Measurements from ENCODE around the gene GNB3. TPM values are rescaled to one million over a fixed set of nuclear protein-coding genes. Genes with fewer than 3 reads are reported as not detected.

GNB3 gene
- total and polyA plus RNA-seq, 12 donors: 1.9 to 15.0 (median 7.5) TPM

- intact Hi-C loops (cut with DNase I): loop anchor here in 7 of 10 donors (2.0 to 10.0 kb wide), 8 partner anchors 36 to 209 kb away; partner anchors contain the start of genes MLF2 (in 3 of the 7) and CD4 (in 2 of the 7)
- WGBS, 2 donors: 69 to 81% methylated on average over 7 to 12 of the region's 12 CpGs
- ATAC-seq (no peak), DNase-seq (no peak)
- no peaks in the 10 kb centered on the region for H3K9me3 ChIP-seq
- no peak overlapping the region for H3K4me3 ChIP-seq
- H3K36me3 ChIP-seq: peaks cover 0 to 2% (median 0%) of the 10 kb centered on the region in 9 donors
- H3K27ac ChIP-seq: no peak overlapping the region
- H3K4me1 ChIP-seq: peaks cover 11 to 65% (median 36%) of the 10 kb centered on the region in 9 donors
- TF ChIP-seq CTCF (IDR thresholded peaks at IDR 0.05): no peak
- peaks cover 0 to 38% (median 0%) of the 10 kb centered on the region in 7 donors for H3K27me3 ChIP-seq
Measured at GRCh38 chr12:6823182-6824084, 17.3 kb upstream of the GNB3 start.

- no peaks in the 10 kb centered on the region for H3K36me3 ChIP-seq
- intact Hi-C loops (cut with DNase I): loop anchor here in 7 of 10 donors (2.0 to 10.0 kb wide), 8 partner anchors 37 to 209 kb away; partner anchors contain the start of genes MLF2 (in 3 of the 7) and CD4 (in 2 of the 7)
- peaks cover 13 to 63% (median 40%) of the 10 kb centered on the region in 9 donors for H3K4me1 ChIP-seq
- no peaks in the 10 kb centered on the region for H3K9me3 ChIP-seq
- H3K27me3 ChIP-seq: peaks cover 0 to 46% (median 0%) of the 10 kb centered on the region in 7 donors
- DNase-seq (no peak), ATAC-seq (no peak)
- 85 to 93% methylated on average over 37 of the region's 37 CpGs for WGBS, 2 donors
- no peak overlapping the region for H3K27ac ChIP-seq
- H3K4me3 ChIP-seq: no peak overlapping the region
- no peak for TF ChIP-seq CTCF (IDR thresholded peaks at IDR 0.05)
Measured at GRCh38 chr12:6824085-6824775, 16.5 kb upstream of the GNB3 start.

GRCh38 chr12:6824901-6825381 is 15.8 kb upstream of the GNB3 start:
- intact Hi-C loops (cut with DNase I): loop anchor here (2.0 to 10.0 kb wide), 11 partner anchors 38 to 210 kb away; partner anchors contain the start of genes MLF2 (in 9 of the 10), CD4 (in 2 of the 10) and PTMS (in 1 of the 10)
- Histone ChIP-seq H3K36me3 (no peaks in the 10 kb centered on the region), H3K4me3 (peak overlapping the region in 4 of 10 donors; percentile 17 to 31 (median 22)), H3K9me3 (no peaks in the 10 kb centered on the region), H3K4me1 (peaks cover 15 to 62% (median 45%) of the 10 kb centered on the region in 9 donors), H3K27ac (peak overlapping the region in 1 of 10 donors; percentile 18), H3K27me3 (peaks cover 0 to 53% (median 0%) of the 10 kb centered on the region in 7 donors)
- WGBS, 2 donors: 45 to 46% methylated on average over 12 of the region's 12 CpGs
- DNase-seq (no peak), ATAC-seq (no peak)
- TF ChIP-seq CTCF (IDR thresholded peaks at IDR 0.05): no peak

Measured in heart right ventricle (tissue), 16 donors.